ENCODE data around the gene CDHR2. TPM values are rescaled to one million over a fixed set of nuclear protein-coding genes. Genes with fewer than 3 reads are reported as not detected.

The CDHR2 gene
- total RNA-seq, 2 donors from 2014 or later = 0.37 to 0.89 TPM

DNA sequence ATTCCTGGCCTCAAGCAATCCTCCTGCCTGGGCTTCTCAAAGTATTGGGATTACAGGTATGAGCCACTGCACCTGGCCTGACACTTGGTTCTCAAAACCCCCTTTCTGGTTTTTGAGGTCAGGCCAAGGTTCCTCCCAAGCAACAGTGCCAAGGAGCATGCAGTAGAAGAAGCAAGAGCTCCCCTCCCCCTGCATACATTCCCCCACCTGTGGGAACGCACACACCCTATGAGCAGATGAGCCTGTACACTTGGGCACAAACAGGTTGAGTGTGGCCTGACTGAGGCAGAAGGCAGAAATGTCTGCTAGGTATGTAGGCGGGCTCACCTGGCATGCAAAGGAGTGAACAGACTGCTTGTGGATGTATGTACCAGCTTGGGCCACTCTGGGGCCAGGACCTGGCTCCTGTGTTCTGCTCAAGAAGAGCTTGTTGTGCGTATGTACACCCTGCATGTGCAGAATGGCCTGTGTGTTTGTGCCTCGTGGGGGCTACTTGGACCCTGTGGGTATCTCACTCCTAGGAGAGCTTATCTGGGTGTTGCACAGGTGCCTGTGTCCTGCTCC lies 59.1 kb downstream of the CDHR2 start:
- peaks cover 8% of the 10 kb centered on the region for H3K4me1 ChIP-seq (ENCODE audit: control insufficient read depth, insufficient read depth, low read length)
- H3K36me3 ChIP-seq (ENCODE audit: control insufficient read depth, insufficient read depth, low read length) = no peaks in the 10 kb centered on the region
- H3K4me3 ChIP-seq (ENCODE audit: low read length) = no peak overlapping the region
- no peak for DNase-seq
- H3K9me3 ChIP-seq (ENCODE audit: control insufficient read depth, low read length) = no peaks in the 10 kb centered on the region
- TF ChIP-seq, protein P1, sequence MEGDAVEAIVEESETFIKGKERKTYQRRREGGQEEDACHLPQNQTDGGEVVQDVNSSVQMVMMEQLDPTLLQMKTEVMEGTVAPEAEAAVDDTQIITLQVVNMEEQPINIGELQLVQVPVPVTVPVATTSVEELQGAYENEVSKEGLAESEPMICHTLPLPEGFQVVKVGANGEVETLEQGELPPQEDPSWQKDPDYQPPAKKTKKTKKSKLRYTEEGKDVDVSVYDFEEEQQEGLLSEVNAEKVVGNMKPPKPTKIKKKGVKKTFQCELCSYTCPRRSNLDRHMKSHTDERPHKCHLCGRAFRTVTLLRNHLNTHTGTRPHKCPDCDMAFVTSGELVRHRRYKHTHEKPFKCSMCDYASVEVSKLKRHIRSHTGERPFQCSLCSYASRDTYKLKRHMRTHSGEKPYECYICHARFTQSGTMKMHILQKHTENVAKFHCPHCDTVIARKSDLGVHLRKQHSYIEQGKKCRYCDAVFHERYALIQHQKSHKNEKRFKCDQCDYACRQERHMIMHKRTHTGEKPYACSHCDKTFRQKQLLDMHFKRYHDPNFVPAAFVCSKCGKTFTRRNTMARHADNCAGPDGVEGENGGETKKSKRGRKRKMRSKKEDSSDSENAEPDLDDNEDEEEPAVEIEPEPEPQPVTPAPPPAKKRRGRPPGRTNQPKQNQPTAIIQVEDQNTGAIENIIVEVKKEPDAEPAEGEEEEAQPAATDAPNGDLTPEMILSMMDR (conservative IDR thresholded peaks at IDR 0.05) = no peak
- H3K9ac ChIP-seq (ENCODE audit: extremely low read depth, low read length, poor library complexity, severe bottlenecking) = no peak overlapping the region
- Mint-ChIP-seq H3K36me3 (ENCODE audit: low read depth) (no peaks in the 10 kb centered on the region), H3K9me3 (no peaks in the 10 kb centered on the region), H3K27me3 (ENCODE audit: insufficient read depth) (peaks cover 40% of the 10 kb centered on the region), H3K27ac (no peak overlapping the region), H3K4me3 (peak overlapping the region; percentile 69), H3K4me1 (peaks cover 15% of the 10 kb centered on the region)
- peaks cover 16% of the 10 kb centered on the region for H3K27me3 ChIP-seq (ENCODE audit: control insufficient read depth, insufficient read depth, low read length, poor library complexity, severe bottlenecking)
- 85 to 94% methylated on average over 3 to 4 of the region's 4 CpGs for WGBS, 2 experiments (ENCODE audit: insufficient coverage in 1 of 2, insufficient read length in 1 of 2)
- H3K27ac ChIP-seq (ENCODE audit: low read depth, low read length) = no peak overlapping the region

DNA sequence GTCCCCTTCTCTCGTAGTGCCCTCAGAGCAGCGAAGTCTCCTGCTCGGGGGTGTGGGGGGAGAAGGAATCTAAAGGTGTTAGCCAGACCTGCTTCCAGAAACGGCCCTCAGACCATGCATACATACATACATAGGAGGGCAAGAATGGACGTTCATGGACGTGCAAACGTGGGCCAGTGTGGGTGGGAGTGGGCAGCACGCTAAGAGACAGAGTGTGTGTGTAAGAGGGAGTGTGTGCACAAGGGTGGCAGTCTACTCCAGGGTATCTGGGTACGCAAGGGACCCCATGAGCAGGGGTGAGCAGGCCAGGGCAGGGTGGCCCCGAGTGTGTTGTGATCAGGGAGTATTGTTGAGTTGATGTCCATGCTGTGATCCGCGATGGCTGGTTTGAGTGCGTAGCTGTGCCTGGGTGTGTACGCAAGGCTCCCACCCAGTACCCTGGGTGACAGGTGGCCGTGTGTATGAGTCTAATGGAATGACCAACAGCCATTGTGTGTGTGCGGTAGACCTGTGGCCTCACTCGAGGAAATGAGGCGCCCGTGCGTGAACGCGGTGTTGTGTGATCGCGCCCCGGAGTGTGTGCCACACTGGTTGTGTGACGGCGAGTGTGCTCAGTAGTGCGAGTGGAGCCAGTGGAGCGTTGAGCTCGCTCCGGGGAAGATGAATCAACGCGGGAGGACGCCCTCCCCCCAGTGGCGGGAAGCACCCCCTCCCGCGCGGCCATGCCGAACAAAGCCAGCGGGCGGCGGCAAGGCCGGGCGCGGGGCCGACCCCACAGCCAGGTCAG lies 60.0 kb downstream of the CDHR2 start:
- no peak overlapping the region for H3K9ac ChIP-seq (ENCODE audit: extremely low read depth, low read length, poor library complexity, severe bottlenecking)
- H3K36me3 ChIP-seq (ENCODE audit: control insufficient read depth, insufficient read depth, low read length) = no peaks in the 10 kb centered on the region
- H3K27ac ChIP-seq (ENCODE audit: low read depth, low read length) = no peak overlapping the region
- TF ChIP-seq, protein P1 (conservative IDR thresholded peaks at IDR 0.05) = no peak
- Mint-ChIP-seq H3K36me3 (ENCODE audit: low read depth) (no peaks in the 10 kb centered on the region), H3K9me3 (no peaks in the 10 kb centered on the region), H3K27ac (peak overlapping the region; percentile 59), H3K4me1 (peaks cover 12% of the 10 kb centered on the region), H3K4me3 (peak overlapping the region; percentile 69), H3K27me3 (ENCODE audit: insufficient read depth) (peaks cover 44% of the 10 kb centered on the region)
- WGBS, 2 experiments (ENCODE audit: insufficient coverage in 1 of 2, insufficient read length in 1 of 2) = 38 to 44% methylated on average over 21 to 46 of the region's 46 CpGs
- H3K4me1 ChIP-seq (ENCODE audit: control insufficient read depth, insufficient read depth, low read length) = peaks cover 8% of the 10 kb centered on the region
- H3K4me3 ChIP-seq (ENCODE audit: low read length) = peak overlapping the region; percentile 76
- no peak for DNase-seq
- H3K9me3 ChIP-seq (ENCODE audit: control insufficient read depth, low read length) = no peaks in the 10 kb centered on the region
- H3K27me3 ChIP-seq (ENCODE audit: control insufficient read depth, insufficient read depth, low read length, poor library complexity, severe bottlenecking) = peaks cover 16% of the 10 kb centered on the region

DNA sequence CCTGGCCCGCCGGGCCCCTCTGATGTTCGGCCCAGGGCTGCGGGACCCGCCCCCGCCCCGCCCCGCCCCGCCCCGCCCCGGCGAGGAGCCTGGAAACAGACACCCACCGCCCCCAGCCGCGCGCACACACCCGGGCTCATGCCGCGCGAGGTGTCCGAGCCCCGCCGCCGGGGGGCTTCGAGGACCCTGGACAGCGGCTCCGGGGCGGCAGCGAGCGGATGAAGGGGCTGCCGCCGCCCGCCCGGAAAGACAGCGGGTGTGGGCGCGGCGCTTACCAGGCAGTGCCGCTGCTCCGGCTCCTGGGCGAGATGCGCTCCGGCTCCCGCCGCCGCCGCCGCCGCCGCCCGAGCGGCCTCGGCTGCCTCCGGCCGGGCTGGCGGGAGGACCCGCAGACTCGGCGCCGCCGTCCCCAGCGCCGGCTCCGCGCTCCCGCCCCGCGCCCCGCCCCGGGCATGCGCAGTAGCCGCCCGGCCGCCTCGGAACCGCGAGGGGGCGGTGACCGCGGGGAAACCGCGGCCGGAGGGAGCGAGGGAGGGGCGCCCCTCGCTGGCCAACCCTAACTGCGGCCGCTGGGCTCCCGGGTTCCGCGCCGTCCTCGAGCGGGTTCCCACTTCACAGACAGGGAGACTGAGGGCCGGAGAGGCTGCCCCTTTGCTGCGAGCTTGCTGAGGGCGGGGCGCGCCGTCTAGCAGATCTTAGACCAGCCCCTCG lies 60.7 kb downstream of the CDHR2 start, which contains the start of gene GPRIN1:
GPRIN1 (minus strand) TSS at position 433 of the 711 bp plus-strand sequence. CDS start 10,322 bp downstream, outside the sequence.
- WGBS, 2 experiments (ENCODE audit: insufficient coverage in 1 of 2, insufficient read length in 1 of 2) = 0% methylated on average over 19 to 101 of the region's 101 CpGs
- Mint-ChIP-seq H3K4me1 (peaks cover 12% of the 10 kb centered on the region), H3K9me3 (no peaks in the 10 kb centered on the region), H3K36me3 (ENCODE audit: low read depth) (no peaks in the 10 kb centered on the region), H3K27ac (peak within 1 kb of the TSS; percentile 59), H3K4me3 (peak within 1 kb of the TSS; percentile 69), H3K27me3 (ENCODE audit: insufficient read depth) (peaks cover 45% of the 10 kb centered on the region)
- no peaks in the 10 kb centered on the region for H3K9me3 ChIP-seq (ENCODE audit: control insufficient read depth, low read length)
- no peaks in the 10 kb centered on the region for H3K36me3 ChIP-seq (ENCODE audit: control insufficient read depth, insufficient read depth, low read length)
- peaks cover 16% of the 10 kb centered on the region for H3K27me3 ChIP-seq (ENCODE audit: control insufficient read depth, insufficient read depth, low read length, poor library complexity, severe bottlenecking)
- H3K27ac ChIP-seq (ENCODE audit: low read depth, low read length) = no peak within 1 kb of the TSS
- no peak within 1 kb of the TSS for H3K9ac ChIP-seq (ENCODE audit: extremely low read depth, low read length, poor library complexity, severe bottlenecking)
- TF ChIP-seq, protein P1 (conservative IDR thresholded peaks at IDR 0.05) = peak; percentile 58
- peak within 1 kb of the TSS; percentile 76 for H3K4me3 ChIP-seq (ENCODE audit: low read length)
- H3K4me1 ChIP-seq (ENCODE audit: control insufficient read depth, insufficient read depth, low read length) = peaks cover 8% of the 10 kb centered on the region
- DNase-seq = peak; percentile 91

All from endodermal cell (in vitro differentiated cells).